Osteocyte (in vitro differentiated cells): ENCODE results near the gene WNT7B. TPM values are rescaled to one million over a fixed set of nuclear protein-coding genes. Genes with fewer than 3 reads are reported as not detected.

Source experiments
- DNase-seq: peaks from one replicate; pipeline ENCODE4 v3.0.0; 2021; ENCODE audit warnings: mixed read lengths; ENCODE audit not compliant: unreplicated experiment; ENCODE audit errors: extremely low spot score
- H3K27ac Mint-ChIP-seq: one replicate; pipeline ENCODE4 v1.8.0; 2021; ENCODE audit warnings: mild to moderate bottlenecking, mixed read lengths; ENCODE audit not compliant: unreplicated experiment
- H3K27me3 Mint-ChIP-seq: one replicate; pipeline ENCODE4 v1.8.0; 2021; ENCODE audit warnings: mixed read lengths; ENCODE audit not compliant: unreplicated experiment
- H3K36me3 Mint-ChIP-seq: one replicate; pipeline ENCODE4 v1.8.0; 2021; ENCODE audit warnings: mixed read lengths; ENCODE audit not compliant: unreplicated experiment
- H3K4me1 Mint-ChIP-seq: one replicate; pipeline ENCODE4 v1.8.0; 2021; ENCODE audit warnings: mixed read lengths; ENCODE audit not compliant: unreplicated experiment
- H3K4me3 Mint-ChIP-seq: one replicate; pipeline ENCODE4 v1.8.0; 2021; ENCODE audit warnings: mild to moderate bottlenecking, moderate library complexity, mixed read lengths; ENCODE audit not compliant: unreplicated experiment
- H3K9me3 Mint-ChIP-seq: one replicate; pipeline ENCODE4 v1.8.0; 2021; ENCODE audit warnings: mixed read lengths; ENCODE audit not compliant: unreplicated experiment
- long read RNA-seq: library from polyadenylated mRNA; unstranded; transcript quantifications from one replicate; pipeline ENCODE4 v2.0.0, GENCODE V29; 2021
- total RNA-seq: library from RNA; stranded (reverse); gene quantifications from 2 replicates; pipeline ENCODE4 v1.2.1, GENCODE V29; 2021
- TF ChIP-seq, protein P1 (sequence below): fragments of 200-600 bp; sonication (generic); IDR thresholded peaks from 2 replicates; pipeline ENCODE4 v1.5.0; 2021; ENCODE audit warnings: antibody characterized with exemption, mild to moderate bottlenecking, moderate library complexity

The WNT7B gene
- total RNA-seq = 2.3 and 2.7 TPM in 2 replicates
- long read RNA-seq = 0 reads

DNA sequence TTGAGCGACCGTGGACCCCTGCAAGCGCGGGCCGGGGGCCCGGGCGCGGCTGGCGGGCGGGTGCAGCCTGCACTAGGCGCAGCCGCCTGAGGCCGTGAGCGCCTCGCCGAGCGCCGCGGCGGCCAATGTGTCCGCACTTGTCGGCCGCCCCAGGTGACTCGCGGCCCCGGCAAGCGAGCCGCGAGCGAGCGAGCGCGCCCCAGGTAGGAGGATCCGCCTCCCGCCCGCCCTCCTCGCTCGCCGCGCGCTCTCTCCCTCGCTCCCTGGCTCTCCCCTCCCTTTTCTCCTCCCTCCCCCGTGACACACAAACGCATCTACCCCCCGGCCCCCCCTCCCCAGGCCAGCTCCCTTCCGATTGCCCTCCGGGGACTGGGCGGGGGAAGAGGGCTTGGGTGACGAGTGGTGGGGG is at the start of gene WNT7B:
TSS of gene WNT7B (minus strand) at position 160 of the 409 bp plus-strand sequence. CDS start 408 bp downstream, outside the sequence.
- Mint-ChIP-seq H3K36me3 (no peaks in the 10 kb centered on the region), H3K27me3 (peaks cover 32% of the 10 kb centered on the region), H3K27ac (no peak within 1 kb of the TSS), H3K9me3 (no peaks in the 10 kb centered on the region), H3K4me1 (peaks cover 16% of the 10 kb centered on the region), H3K4me3 (peak within 1 kb of the TSS; percentile 59)
- TF ChIP-seq, protein P1, sequence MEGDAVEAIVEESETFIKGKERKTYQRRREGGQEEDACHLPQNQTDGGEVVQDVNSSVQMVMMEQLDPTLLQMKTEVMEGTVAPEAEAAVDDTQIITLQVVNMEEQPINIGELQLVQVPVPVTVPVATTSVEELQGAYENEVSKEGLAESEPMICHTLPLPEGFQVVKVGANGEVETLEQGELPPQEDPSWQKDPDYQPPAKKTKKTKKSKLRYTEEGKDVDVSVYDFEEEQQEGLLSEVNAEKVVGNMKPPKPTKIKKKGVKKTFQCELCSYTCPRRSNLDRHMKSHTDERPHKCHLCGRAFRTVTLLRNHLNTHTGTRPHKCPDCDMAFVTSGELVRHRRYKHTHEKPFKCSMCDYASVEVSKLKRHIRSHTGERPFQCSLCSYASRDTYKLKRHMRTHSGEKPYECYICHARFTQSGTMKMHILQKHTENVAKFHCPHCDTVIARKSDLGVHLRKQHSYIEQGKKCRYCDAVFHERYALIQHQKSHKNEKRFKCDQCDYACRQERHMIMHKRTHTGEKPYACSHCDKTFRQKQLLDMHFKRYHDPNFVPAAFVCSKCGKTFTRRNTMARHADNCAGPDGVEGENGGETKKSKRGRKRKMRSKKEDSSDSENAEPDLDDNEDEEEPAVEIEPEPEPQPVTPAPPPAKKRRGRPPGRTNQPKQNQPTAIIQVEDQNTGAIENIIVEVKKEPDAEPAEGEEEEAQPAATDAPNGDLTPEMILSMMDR = no peak
- no peak for DNase-seq

DNA sequence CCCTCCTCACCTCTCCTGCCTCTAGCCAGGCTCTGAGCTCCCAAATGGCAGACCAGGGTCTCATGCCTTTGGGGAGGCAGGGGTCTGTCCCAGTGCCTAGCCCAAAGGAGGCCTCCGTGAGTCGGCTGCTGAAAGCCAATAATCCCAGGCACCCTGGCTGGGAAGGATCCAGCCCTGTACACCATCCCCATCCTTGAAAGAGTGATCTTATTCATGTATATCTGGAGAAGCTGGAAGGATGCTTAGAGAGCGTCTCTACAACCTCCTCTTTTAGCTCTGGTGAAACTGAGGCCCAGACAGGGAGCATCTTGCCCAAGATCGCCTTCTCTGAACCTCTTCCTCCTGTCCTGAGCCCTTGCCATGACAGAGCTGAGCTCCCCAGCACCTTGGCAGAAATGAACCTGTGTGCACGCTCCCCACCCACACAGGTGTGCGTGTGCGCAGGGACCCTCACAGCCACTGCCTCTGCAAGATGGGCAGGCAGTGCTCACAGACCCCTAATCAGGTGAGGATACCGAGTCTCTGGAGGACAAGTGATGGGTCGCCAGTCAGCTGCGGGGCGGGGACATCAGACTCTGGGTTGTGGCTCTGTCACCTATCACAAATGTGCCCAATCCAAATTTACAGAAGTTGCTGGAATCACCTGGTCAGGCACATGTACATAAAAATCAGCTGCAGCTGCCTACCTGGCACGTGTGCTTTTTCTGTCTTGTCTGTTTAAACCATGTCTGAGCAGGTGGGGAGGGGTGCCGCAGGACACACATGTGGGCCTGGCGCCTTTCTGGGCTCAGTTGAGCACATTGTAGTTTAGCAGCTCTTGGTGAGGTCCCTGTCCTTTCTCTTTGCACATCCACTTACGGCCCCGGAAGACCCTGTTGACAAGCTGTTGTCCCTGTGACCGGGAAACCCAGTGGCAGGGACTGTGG is 49.3 kb upstream of the WNT7B start:
- H3K36me3 Mint-ChIP-seq = peaks cover 2% of the 10 kb centered on the region
- TF ChIP-seq, protein P1 = no peak
- H3K27ac Mint-ChIP-seq = peak overlapping the region; percentile 85
- peak overlapping the region; percentile 61 for H3K4me3 Mint-ChIP-seq
- H3K9me3 Mint-ChIP-seq = no peaks in the 10 kb centered on the region
- H3K4me1 Mint-ChIP-seq = peaks cover 47% of the 10 kb centered on the region
- no peak for DNase-seq
- H3K27me3 Mint-ChIP-seq = no peaks in the 10 kb centered on the region

DNA sequence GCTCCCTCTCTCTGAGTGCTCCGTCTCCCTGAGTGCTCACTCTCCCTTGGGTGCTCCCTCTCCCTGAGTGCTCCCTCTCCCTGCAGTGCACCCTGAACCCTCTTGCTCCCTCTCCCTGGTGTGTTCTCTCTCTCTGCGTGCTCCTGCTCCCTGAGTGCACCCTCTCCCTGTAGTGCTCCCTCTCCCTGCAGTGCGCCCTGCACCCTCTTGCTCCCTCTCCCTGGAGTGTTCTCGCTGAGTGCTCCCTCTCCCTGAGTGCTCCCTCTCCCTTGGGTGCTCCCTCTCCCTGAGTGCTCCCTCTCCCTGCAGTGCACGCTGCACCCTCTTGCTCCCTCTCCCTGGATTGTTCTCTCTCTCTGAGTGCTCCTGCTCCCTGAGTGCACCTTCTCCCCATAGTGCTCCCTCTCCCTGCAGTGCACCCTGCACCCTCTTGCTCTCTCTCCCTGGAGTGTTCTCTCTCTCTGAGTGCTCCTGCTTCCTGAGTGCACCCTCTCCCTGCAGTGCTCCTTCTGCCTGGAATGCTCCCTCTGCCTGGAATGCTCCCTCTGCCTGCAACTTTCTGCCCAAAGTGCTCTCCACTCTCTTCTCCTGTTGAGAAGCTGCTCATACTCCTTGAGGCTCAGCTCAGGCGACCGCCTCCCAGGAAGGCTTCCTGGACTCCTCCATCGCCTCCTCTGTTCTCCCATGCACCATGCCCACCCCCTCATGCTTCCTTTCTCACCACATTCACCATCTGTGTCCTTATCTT is 48.4 kb upstream of the WNT7B start:
- H3K27ac Mint-ChIP-seq = no peak overlapping the region
- H3K36me3 Mint-ChIP-seq = peaks cover 2% of the 10 kb centered on the region
- no peak for DNase-seq
- peaks cover 45% of the 10 kb centered on the region for H3K4me1 Mint-ChIP-seq
- no peaks in the 10 kb centered on the region for H3K27me3 Mint-ChIP-seq
- TF ChIP-seq, protein P1 = no peak
- H3K4me3 Mint-ChIP-seq = no peak overlapping the region
- H3K9me3 Mint-ChIP-seq = no peaks in the 10 kb centered on the region

DNA sequence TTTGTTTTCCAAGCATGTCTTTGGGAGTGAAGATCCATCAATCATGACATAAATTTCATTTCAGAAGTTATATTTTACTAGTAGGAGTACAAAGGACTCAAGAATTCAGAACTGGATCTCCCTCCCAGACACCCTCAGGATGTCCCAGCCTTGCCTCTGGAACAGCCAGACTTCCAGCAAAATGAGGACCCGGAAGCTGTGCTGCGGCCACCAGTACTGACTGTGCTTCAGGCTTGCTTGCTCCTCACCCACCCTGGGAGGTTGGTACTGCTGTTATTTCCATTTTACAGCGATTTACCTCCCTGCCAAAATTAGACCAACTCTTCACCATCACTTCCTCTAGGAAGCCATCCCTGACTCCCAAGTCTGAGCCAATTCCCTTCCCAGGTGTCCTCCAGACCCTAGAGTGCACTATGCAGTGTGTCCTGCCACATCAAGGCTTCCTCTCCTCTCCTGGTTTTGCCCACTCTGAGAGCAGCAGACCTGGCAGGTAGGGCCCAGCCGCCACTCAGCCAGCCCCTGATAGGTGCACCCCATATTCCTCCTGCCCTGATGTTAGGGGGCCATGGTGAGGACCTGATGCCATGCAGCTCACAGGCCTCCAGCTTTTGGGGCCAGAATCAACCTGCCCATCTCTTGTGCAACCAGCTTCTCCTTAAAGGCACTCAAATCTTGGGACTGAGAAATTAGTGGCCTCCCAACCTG is 47.3 kb upstream of the WNT7B start:
- no peaks in the 10 kb centered on the region for H3K9me3 Mint-ChIP-seq
- DNase-seq = no peak
- TF ChIP-seq, protein P1 = no peak
- H3K36me3 Mint-ChIP-seq = peaks cover 2% of the 10 kb centered on the region
- peak overlapping the region; percentile 18 for H3K27ac Mint-ChIP-seq
- H3K4me3 Mint-ChIP-seq = no peak overlapping the region
- no peaks in the 10 kb centered on the region for H3K27me3 Mint-ChIP-seq
- peaks cover 45% of the 10 kb centered on the region for H3K4me1 Mint-ChIP-seq
